Activated CD8-positive, alpha-beta memory T cell treated with anti-CD3 and anti-CD28 coated beads for 24 hours (primary cell): ENCODE data around the gene BRME1.

Experiments
- DNase-seq: peaks from one replicate; pipeline ENCODE4 v3.0.0-alpha.2; 2020

Gene BRME1

DNA sequence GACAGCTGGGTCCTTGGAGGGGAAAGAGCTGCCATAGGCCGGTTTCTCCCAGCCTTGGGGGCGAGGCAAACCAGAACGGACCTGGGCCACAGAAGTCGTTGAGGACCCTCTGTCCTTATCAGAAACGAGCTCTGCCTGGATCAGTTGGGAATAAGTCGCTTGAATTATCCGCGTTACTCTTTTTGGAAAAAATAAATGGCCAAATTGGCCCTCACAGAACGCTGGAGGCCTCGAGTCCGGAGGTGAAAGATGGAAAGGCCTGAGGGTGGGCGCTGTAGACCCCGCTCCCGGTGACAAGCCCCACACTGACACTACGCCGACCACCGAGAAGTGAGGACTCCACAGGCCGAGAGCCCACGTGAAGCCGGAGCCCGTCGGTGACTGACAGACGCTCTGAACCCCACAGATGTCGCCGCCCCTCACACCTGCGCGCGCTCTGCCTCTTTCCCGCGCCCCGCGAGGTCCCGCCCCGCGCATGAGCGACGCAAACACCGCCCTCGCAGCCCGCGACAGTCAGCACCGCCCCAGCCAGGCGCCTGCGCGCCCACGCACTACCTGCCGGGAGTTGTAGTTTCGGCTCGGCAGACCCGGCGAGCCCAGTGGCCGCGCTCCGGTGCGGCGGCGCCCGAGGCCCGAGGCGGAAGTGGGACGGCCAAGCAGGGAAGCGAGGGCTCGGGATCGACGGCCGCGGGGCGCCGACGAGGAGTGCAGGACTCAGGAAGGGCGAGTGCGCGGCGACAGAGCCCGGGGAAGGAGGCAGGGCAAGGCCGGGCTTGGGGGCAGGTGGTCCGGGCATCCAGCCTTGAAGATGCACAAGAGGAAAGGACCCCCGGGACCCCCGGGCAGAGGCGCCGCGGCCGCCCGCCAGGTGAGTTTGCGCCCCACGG lies at the start of gene BRME1, which contains the start of gene CC2D1A:
BRME1 (minus strand) TSS at position 484 of the 887 bp plus-strand sequence. CDS start 1,225 bp downstream, outside the sequence.
CC2D1A (plus strand) TSS at position 568 of the 887 bp plus-strand sequence; CDS start at position 809, 241 bp downstream.
- peak; percentile 98 for DNase-seq

DNA sequence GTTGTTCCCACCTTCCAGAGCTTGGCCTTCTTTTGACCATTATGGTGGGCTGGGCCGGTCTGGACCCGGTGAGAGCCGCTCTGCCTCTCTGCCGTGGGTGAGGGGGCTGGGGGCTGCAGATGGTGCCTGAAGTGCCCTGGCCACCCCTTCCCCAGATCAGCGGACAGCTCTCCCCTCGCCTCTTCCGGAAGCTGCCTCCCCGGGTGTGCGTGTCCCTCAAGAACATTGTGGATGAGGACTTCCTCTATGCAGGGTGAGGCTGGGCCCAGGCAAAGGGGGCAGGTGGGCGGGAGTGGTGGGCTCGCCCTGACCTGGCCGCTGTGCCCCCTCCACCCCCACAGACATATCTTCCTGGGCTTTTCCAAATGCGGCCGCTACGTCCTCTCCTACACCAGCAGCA lies 48.3 kb upstream of the BRME1 start:
- no peak for DNase-seq

DNA sequence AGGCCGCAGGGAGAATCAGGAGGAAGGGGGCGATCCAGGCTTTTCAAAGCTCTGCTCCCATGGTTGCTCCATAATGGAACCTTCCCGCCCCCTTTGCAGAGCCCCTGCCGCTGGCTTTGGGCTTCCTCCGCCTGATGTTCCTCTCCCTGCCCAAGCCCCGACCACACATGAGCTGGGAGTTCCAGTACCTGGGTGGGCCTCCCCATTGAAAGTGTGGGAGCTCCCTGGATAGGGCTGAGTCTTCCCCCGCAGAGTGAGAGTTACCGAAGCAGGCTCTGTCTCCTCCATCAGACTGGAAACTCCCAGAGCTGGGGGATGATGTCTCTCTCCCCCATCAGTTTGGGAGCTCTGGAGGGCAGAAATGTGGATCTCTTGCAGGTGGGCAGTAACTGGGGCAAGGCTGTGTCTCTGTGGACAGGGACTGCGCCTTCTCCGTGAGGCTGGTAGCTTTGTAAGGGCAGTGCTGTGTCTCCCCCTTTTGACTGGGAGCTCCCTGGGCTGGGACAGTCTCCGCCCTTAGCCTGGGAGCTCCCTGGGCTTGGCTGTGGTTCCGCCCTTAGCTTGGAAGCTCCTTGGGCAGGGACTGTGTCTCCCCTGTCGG lies 47.1 kb upstream of the BRME1 start:
- no peak for DNase-seq

DNA sequence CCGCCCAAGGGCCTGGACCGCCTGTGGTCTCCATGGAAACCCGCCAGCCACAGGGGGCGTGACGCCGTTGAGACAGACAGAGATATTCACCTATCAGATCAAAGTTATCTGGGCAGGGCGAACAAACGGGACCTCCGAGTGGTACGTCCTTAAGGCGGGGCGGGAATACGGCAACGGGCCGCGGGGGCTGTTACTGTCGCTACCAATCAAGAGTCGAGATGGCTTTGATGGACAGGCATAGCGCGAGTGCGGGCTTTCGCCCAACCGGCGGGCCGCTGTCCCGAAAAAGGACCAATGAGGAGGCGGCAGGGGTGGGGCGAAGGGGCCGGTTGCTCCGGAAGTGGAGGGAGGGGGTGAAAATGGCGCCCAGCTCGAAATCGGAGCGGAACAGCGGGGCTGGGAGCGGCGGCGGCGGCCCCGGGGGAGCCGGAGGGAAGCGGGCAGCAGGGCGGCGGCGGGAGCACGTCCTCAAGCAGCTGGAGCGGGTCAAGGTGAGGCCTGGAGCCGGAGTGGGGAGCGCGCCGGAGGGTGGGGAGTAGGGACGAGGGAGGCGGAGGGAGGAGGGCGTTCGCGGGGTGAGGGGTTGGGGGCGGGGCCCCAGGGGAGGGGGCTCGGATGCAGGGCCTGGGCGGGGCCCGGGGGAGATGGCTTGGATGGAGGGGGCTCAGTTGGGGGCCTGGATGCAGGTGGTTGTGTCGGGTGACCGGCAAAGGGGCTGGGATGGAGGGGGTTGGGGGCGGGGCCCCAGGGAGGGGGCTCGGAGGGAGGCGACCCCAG lies 46.4 kb upstream of the BRME1 start, which contains the start of gene DCAF15:
DCAF15 (plus strand) TSS at position 356 of the 777 bp plus-strand sequence; CDS start at position 360, 4 bp downstream.
- DNase-seq, result peak; percentile 98

DNA sequence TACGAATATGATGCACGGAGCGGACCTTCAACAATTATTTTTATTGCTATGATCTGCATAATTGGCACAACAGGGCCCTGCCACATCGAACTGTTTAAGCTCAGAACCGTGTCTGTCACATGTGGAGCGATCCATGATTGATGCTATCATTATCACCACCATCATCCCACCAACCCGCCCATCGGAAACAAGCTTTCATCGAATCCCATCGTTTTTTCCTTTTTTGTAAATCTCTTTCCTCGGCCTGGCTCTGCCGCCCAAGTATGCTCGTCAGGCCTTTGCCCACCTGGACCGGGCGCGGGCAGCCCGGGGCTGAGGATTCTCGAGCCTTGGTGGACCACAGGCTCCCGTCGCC lies 45.9 kb upstream of the BRME1 start:
- no peak for DNase-seq

DNA sequence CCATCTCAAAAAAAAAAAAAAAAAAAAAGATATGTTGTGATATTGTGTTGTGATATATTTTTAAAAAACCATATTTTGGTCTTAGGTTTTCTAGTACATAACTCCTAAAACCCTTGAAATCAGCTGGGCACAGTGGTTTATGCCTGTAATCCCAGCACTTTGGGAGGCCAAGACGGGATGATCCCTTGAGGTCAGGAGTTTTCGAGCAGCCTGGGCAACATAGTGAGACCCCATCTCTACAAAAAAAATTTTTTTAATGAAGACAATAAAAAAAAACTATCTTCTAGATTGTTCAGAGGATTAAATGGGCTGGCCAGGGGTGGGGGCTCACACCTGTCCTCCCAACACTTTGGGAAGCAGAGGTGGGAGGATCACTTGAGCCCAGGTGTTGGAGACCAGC lies 45.1 kb upstream of the BRME1 start:
- no peak for DNase-seq

DNA sequence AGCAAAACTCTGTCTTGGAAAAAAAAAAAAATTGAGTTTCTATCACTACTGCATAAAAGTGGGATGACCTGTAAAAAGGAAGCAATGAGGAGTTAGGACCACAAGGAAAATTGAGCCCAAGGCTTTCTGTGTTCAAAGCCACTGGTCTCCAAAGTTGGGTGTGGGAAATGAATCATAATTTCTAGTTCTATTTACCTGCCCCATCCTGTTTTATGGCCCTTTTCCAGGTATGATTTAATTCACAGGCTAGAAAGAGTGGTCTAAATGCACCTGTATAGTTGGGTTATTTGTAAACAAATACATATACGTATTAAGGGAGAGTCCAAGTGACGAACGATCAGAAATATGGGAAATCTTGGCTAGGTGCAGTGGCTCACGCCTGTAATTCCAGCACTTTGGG lies 40.5 kb upstream of the BRME1 start:
- DNase-seq, result no peak

DNA sequence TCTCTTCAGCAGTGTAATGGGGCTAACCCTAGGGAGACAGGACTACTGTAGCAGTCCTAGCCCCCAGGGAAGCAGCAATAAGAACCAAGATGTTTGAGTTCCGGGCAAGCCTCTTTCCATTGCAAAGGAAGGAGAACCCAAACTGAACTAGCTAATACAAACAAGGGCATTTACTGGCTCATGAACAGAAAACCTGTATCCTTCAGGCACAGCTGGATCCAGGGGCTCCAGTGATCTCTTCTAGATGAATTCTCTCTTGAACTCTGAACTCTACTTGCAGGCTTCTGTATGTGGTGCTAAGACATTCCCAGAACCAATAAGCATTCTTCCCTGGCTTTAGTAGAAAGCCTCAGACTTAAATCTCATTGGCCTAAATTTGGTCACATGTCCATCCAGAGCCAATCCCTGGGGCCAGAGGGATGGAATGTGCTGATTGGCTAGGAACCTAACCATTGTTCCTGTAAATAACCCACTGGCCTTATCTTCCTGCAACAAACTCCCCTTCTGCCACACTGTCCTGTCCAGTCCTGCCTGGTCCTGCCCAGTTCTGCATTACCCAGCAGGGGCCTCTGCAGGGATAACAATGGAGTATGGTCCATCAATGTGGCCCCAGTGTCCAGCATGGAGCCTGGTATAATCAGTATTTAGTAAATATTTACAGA lies 36.2 kb upstream of the BRME1 start:
- no peak for DNase-seq

DNA sequence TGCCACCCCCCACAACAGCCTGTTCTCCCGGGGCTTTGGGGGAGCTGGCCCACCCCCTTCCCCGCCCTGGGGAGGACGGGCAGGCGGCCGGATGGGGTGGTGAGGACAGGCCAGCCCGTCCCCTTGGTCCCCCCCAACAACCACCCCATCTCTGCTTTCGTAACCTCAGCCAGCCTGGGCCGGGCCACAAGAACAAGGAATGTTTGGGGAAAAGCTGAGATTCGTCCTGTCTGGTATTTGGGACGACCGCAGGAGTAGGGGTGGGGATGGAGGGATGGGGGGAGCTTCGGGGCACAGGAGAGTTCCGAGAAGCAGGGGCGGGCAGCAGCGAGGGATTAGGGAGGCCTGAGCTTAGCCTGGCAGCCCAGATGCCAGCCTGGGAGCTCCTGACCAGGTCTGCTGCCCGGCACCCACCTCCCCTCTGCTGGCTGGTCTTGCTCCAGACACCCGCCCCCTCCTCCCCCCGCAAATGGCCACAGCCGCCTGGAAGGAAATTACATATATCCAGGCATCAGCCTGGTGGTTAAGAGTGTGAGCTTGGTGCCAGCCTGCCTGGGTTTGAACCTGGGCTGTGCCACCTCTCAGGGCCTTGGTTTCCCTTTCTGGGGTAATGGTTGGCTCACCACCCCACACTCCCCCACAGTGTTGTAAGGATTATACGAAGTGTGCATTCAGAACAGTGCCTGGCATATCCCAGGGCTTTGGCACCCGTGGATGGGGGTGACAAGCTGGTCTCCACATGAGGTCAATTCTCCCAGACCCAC lies 32.6 kb upstream of the BRME1 start, which contains the start of gene PODNL1:
PODNL1 (minus strand) TSS at position 117 of the 764 bp plus-strand sequence. CDS start 236 bp downstream, outside the sequence.
- no peak for DNase-seq

DNA sequence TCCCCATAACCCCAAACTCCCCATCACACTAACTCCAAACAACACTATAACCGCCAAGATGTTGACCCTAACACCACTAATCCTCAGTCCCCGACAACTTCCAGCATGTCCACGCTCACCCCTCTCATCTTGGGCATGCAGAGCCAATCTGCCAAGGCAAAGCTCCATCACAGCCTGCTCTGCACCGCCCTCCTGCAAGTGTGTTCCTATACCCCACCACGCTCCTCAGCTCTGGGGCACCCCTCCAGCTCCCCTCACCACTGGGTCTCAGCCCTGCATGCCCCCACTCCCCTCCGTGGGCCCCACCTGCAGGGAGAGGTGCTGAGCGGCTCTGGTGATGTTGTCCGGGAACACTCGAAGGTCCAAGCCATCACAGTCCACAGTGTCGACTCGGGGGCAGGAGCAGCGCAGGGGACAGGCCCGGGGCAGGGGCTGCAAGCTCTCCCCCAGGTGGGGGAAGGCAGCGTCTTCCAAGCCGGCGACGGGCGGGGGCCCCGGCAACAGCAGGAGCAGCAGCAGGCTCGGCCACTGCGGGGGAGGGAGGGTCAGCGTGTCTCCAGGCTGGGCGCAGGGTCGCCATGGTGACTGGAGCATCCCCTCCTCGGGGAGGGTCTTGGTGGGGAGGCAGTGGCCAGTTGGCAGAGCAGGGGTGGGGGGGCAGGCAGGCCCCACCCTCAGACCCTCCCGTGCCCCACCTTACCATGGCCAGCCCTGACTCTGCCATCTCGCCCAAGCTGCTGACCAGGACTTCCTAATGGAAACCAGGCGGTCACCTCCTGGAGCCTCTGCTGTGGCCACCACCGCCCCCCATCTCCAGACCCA lies 31.8 kb upstream of the BRME1 start:
- no peak for DNase-seq

DNA sequence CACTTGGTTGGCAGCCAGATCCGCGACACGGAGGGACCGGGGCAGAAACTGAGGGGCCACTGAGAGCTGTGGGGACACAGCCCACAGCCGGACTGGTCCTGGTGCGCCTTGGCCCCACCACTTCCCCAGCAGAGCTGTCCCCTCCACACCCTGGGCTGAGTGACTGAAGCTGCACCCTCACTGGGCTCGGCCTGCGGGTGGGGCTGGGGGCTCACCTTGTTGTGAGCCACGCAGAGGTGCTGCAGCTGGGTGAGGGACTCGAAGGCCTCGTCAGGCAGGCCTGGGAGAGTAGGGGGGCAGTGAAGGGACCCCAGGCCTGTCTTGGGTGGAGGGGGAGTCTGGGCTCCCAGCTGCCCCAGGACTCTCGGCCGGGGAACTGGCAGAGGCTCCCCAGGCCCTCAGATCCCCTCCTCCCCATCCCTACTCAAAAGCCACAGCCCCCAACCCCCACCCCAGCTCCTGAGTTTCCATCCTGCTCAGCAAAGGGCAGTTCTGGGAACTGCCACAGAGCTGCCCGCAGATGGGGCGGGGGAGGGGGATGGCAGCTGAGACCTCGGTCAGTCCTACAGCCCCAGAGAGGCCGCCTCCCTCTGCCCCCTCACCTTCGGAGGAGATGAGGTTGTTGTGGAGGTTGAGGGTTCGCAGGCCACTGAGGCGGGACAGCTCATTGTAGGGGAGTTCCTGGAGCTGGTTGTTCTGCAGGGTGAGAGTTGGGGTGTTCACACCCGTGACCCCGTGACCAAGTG lies 30.0 kb upstream of the BRME1 start:
- DNase-seq, result no peak

DNA sequence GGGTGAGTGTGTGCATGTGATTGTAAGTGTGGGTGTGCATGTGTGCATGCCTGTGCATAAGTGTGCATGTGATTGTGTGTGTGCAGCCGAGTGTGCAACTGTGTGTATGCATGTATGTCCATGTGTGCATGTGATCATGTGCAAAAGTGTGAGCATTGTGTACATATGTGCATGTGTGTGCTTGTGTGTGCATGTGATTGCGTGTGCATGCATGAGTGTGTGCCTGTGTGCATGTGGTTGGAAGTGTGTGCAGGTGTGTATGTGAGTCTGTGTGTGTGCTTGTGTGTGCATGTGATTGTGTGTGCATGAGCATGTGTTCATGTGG lies 28.8 kb upstream of the BRME1 start:
- no peak for DNase-seq

DNA sequence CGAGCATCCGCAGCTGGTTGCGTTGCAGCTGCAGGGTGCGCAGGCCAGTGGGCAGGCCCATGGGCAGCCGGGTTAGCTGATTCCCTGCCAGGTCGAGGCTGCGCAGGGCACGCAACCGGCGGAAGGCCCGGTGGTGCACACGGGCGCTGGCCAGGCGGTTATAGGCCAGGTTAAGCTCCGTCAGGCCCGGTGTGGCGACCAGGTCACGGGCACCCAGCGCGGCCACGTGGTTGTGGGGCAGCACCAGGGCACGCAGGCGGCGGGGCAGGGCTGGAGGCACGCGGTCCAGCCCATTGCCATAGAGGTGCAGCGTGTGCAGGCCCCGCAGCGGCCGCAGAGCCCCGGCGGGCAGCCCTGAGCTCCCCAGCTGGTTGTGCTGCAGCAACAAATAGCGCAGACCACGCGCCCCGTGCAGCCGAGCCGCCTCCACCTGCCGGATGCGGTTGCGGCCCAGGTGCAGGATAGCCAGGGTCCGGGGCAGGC lies 27.0 kb upstream of the BRME1 start:
- no peak for DNase-seq

DNA sequence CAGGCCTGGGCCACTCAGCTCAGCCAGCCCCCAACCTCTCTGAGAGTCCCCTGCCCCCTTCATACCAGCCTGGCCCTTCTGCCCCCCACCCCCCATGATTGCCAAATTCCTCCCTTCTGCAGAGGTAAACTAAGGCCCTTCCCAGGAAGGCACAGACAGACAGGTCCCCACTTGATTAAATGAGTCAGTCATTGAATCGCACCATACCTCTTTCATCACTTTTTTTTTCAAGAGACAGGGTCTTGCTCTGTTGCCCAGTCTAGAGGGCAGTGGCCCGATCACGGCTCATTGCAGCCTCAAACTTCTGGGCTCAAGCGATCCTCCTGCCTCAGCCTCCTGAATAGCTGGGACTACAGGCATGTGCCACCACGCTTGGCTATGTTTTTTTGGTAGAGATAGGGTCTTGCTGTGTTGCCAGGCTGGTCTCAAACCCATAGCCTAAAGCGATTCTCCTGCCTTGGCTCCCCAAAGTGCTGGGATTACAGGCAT lies 26.3 kb upstream of the BRME1 start:
- no peak for DNase-seq

DNA sequence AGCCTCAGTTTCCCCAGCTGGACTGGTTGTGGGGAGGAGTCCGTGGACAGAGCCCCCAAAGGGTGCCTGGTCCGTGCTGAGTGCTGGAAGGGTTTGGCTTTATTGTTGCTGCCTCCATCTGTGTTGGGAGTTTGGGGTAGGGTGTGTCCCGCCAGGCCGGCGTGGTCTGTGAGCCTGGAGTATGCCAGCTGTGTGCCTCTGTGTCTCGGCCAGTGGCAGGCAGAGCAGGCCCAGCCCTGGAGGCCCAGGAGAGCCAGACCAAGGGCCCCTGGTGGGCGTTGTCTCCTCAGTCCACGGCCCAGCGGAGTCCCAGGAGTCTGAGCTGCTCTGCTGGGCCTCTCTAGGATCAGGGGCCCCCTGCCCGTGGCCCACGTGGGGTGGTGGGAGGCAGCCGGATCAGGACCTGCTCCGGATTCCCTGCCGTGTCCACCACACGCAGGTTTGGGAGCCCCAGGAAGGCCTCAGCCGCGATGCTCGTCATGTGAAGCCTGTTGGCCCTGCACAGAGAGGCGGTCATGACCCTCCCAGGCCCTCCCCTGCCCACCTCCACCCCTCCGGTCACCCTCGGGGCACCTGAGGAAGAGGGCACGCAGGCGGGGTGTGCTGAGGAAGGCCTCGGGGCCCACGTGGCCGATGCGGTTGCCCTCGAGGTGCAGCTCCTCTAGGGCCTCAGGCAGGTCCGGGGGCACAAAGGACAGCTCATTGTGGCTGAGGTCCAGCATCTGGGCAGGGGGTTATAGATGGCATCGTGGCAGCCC lies 25.7 kb upstream of the BRME1 start:
- DNase-seq, result no peak

DNA sequence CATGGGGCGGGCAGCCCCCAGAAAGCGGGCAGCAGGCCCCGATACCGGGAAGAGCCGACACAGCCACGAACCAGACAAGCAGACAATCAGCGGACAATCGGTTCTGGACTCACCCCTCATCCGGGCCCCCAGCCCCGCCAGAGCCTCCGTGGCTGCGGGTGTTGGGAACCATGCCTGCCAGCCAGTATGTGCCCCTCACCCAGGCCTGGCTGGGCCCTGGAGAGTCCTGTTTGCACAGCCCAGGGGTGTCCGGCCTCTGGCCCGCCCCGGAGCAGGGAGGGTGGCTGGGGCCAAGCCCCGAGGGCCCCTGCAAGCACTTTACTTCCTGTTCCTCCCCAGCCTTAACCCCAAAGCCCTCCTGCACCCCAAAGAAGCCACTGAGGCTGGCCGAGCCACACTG lies 24.5 kb upstream of the BRME1 start:
- DNase-seq, result no peak

DNA sequence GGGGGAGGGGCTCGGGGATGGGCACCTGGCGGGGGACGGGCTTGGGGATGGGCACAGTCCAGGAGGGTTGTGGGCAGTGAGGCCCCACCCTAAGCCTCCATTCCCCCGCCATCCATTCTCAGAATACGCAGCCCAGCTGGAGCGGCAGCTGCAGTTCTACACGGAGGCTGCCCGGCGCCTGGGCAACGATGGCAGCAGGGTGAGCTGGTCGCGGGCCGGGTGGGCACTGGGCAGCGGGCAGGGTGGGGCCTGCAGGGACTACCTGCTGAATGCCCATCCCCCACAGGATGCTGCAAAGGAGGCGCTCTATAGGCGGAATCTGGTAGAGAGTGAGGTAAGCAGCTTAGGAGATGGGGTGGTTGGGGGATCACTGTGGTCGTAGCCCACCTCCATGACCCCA lies 24.0 kb upstream of the BRME1 start:
- DNase-seq, result no peak

DNA sequence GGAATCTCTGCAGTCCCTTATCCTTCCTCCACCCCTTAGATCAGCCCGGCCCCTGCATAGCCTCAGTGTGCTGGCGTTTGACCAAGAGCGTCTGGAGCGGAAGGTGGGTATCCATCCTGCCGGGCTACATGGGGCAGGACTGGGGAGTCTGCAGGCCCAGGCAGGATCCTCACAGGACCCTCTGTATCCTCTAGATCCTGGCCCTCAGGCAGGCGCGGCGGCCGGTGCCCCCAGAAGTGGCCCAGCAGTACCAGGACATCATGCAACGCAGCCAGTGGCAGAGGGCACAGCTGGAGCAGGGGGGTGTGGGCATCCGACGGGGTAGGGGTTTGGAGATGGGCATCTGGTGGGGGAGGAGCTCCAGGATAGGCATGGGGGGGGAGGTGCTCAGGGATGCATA lies 23.4 kb upstream of the BRME1 start:
- no peak for DNase-seq

DNA sequence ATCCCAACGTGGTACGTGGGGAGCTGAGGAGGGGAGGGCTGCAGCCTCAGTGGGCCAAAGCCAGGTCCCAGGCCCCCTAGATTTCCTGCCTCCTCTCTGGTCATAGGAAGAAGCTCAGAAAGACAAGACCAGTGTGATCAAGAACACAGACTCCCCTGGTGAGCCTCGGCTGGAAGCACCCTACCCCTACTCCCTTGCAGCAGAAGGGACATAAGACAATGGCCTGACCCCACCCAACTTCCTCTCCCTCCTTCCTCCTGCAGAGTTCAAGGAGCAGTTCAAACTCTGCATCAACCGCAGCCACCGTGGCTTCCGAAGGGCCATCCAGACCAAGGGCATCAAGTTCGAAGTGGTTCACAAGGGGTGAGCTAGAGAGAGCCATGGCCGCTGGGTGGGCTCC lies 20.8 kb upstream of the BRME1 start:
- no peak for DNase-seq
